DND-41 (cell line): ENCODE data around the gene CTLA4.

Experiments
- CTCF ChIP-seq: IDR thresholded peaks from 2 replicates; pipeline ENCODE4 v1.5.1; 2012; ENCODE audit warnings: borderline replicate concordance, low read length, moderate library complexity, mild to moderate bottlenecking; ENCODE audit not compliant: poor library complexity, severe bottlenecking; ENCODE audit errors: extremely low read depth
- EZH2 ChIP-seq: IDR thresholded peaks from 3 replicates; pipeline ENCODE4 v1.6.1; 2012; ENCODE audit warnings: borderline replicate concordance, low read depth, mild to moderate bottlenecking, moderate library complexity, low read length, inconsistent platforms; ENCODE audit not compliant: severe bottlenecking

DNA sequence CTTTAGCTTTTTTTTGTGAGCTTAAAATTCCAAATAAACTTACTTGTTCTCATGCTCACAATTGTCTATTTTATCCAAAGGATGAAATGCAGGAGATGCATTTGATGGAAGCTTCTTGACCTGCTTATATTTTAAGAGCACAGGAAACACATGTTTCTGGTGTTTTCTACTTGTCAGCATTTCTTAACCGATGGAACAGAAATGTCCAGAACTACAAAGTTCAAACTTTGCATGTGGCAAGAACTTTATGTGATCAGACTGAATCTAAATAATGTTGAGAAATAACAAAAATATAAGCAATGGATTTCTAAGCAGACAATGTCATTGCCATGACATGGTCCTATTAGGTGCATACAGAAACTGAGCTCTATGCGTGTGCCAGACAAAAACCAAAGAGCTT lies 9.9 kb upstream of the CTLA4 start:
- TF ChIP-seq CTCF (no peak), EZH2 (no peak)
